PC-3 (cell line): Measurements from ENCODE around the gene RPRD1A. TPM values are rescaled to one million over a fixed set of nuclear protein-coding genes. Genes with fewer than 3 reads are reported as not detected.

Source experiments
- ATAC-seq: fragments of 200-7000 bp; cut with Tn5 transposase; 2 replicates; pipeline ENCODE4 v1.9.1; 2020; ENCODE audit warnings: mild to moderate bottlenecking, moderate library complexity
- BruUV-seq: library from RNA; stranded (reverse); fragments of 400-500 nt; replicated peaks from 2 replicates; lab custom pipeline; 2021; lab: Mats Ljungman, UMichigan
- CTCF ChIA-PET: fragments of 300-600 bp; sonication (Branson Sonifier 250); formaldehyde crosslinking; loops from one replicate; lab custom pipeline; 2022; ENCODE audit warnings: antibody characterized with exemption; lab: Charles Lee
- POLR2A ChIA-PET: fragments of 300-600 bp; sonication (Branson Sonifier 250); formaldehyde crosslinking; loops from one replicate; lab custom pipeline; 2022; ENCODE audit warnings: antibody characterized with exemption; ENCODE audit not compliant: unreplicated experiment; lab: Charles Lee
- DNase-seq: peaks from one replicate; pipeline ENCODE4 v3.0.0-alpha.2; 2015
- H2AFZ ChIP-seq: fragments of 300-600 bp; sonication (generic); 2 replicates; pipeline ENCODE4 v1.6.0; 2016; ENCODE audit warnings: antibody characterized with exemption, low read length
- H3F3A ChIP-seq: fragments of 300-600 bp; sonication (generic); one replicate; pipeline ENCODE4 v1.6.0; 2017; ENCODE audit warnings: antibody characterized with exemption, low read length, control low read depth, mild to moderate bottlenecking; ENCODE audit not compliant: unreplicated experiment
- H3K27ac ChIP-seq: fragments of 300-600 bp; sonication (generic); 2 replicates; pipeline ENCODE4 v1.5.1; 2016; ENCODE audit warnings: mild to moderate bottlenecking, low read length
- H3K27me3 ChIP-seq: fragments of 300-600 bp; sonication (generic); 2 replicates; pipeline ENCODE4 v1.6.1; 2016; ENCODE audit warnings: low read length, mixed read lengths
- H3K36me3 ChIP-seq: fragments of 300-600 bp; sonication (generic); 2 replicates; pipeline ENCODE4 v1.6.1; 2016; ENCODE audit warnings: low read depth, mixed run types, low read length, mixed read lengths
- H3K4me1 ChIP-seq: fragments of 300-600 bp; sonication (generic); 2 replicates; pipeline ENCODE4 v1.5.1; 2016; ENCODE audit warnings: low read length; ENCODE audit not compliant: insufficient read depth
- H3K4me2 ChIP-seq: fragments of 300-600 bp; sonication (generic); 2 replicates; pipeline ENCODE4 v1.6.0; 2016; ENCODE audit warnings: low read length
- H3K4me3 ChIP-seq: fragments of 300-600 bp; sonication (generic); 2 replicates; pipeline ENCODE4 v1.5.1; 2016; ENCODE audit warnings: mild to moderate bottlenecking, low read length, mixed read lengths
- H3K79me2 ChIP-seq: fragments of 300-600 bp; sonication (generic); 2 replicates; pipeline ENCODE4 v1.6.1; 2017; ENCODE audit warnings: low read length, mixed read lengths
- H3K9ac ChIP-seq: fragments of 300-600 bp; sonication (generic); 2 replicates; pipeline ENCODE4 v1.6.0; 2016; ENCODE audit warnings: mild to moderate bottlenecking, low read length
- H3K9me2 ChIP-seq: fragments of 300-600 bp; sonication (generic); replicated peaks from 2 replicates; pipeline ENCODE4 v1.6.1; 2016; ENCODE audit warnings: mixed run types, low read length, mixed read lengths
- H3K9me3 ChIP-seq: fragments of 300-600 bp; sonication (generic); 2 replicates; pipeline ENCODE4 v1.6.1; 2016; ENCODE audit warnings: low read length, mixed read lengths
- H4K20me1 ChIP-seq: fragments of 300-600 bp; sonication (generic); 2 replicates; pipeline ENCODE4 v1.6.1; 2016; ENCODE audit warnings: low read length, mixed read lengths
- EZH2 ChIP-seq: fragments of 300-600 bp; sonication (generic); IDR thresholded peaks from one replicate; pipeline ENCODE4 v1.6.1; 2017; ENCODE audit warnings: antibody characterized with exemption, mild to moderate bottlenecking, low read length; ENCODE audit not compliant: unreplicated experiment
- EZH2phosphoT487 ChIP-seq: fragments of 300-600 bp; sonication (generic); IDR thresholded peaks from 2 replicates; pipeline ENCODE4 v1.6.1; 2018; ENCODE audit warnings: mild to moderate bottlenecking, antibody characterized with exemption, low read length, borderline replicate concordance
- intact Hi-C: fragments of 100-400 bp; cut with micrococcal nuclease; formaldehyde crosslinking; loops from 2 replicates; pipeline ENCODE4 v1.9.0; 2023
- total RNA-seq: library from RNA; depleted of rRNA; stranded (reverse); fragments of >200 nt; gene quantifications from 2 replicates; pipeline ENCODE4 v1.2.3, GENCODE V29; 2014; rRNA removed
- TF ChIP-seq, protein P1 (sequence below): fragments of 300-600 bp; sonication (generic); conservative IDR thresholded peaks from 2 replicates; pipeline ENCODE4 v1.5.1; 2017; ENCODE audit warnings: antibody characterized with exemption, low read depth, mild to moderate bottlenecking, low read length

Gene RPRD1A
- total RNA-seq, 1 experiment from 2014 or later = 42.2 TPM

DNA sequence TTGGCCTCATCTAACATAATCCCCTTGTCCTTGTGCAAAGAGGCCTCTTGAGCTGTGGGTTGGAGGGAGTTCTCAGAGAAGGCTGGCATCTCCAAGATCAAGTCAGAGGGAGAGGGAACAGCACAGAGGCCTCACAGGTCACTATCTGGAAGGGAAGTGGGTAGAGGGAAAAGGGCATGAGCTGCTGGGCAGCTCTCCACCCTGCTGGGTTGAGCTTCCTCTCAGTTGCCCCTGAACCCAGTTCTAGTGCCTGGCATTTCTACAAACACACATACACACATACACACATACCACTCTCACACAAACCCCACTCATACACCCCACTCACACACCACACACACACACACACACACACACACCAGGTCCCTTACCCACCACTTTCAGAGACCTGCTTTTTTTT is 125.2 kb downstream of the RPRD1A start:
- no peak for ATAC-seq
- Histone ChIP-seq H3K4me3 (no peak overlapping the region), H3K4me2 (no peak overlapping the region), H4K20me1 (no peaks in the 10 kb centered on the region), H3K79me2 (no peaks in the 10 kb centered on the region), H3K27ac (no peak overlapping the region), H3K9me2 (no peaks in the 10 kb centered on the region), H2AFZ (no peak overlapping the region), H3K9ac (no peak overlapping the region), H3F3A (no peaks in the 10 kb centered on the region), H3K27me3 (no peaks in the 10 kb centered on the region), H3K9me3 (no peaks in the 10 kb centered on the region), H3K36me3 (no peaks in the 10 kb centered on the region), H3K4me1 (peaks cover 23% of the 10 kb centered on the region)
- ChIA-PET POLR2A (no interaction called here), CTCF (no interaction called here)
- TF ChIP-seq, protein P1, sequence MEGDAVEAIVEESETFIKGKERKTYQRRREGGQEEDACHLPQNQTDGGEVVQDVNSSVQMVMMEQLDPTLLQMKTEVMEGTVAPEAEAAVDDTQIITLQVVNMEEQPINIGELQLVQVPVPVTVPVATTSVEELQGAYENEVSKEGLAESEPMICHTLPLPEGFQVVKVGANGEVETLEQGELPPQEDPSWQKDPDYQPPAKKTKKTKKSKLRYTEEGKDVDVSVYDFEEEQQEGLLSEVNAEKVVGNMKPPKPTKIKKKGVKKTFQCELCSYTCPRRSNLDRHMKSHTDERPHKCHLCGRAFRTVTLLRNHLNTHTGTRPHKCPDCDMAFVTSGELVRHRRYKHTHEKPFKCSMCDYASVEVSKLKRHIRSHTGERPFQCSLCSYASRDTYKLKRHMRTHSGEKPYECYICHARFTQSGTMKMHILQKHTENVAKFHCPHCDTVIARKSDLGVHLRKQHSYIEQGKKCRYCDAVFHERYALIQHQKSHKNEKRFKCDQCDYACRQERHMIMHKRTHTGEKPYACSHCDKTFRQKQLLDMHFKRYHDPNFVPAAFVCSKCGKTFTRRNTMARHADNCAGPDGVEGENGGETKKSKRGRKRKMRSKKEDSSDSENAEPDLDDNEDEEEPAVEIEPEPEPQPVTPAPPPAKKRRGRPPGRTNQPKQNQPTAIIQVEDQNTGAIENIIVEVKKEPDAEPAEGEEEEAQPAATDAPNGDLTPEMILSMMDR = no peak
- TF ChIP-seq EZH2phosphoT487 = no peak
- no peak for TF ChIP-seq EZH2
- no peak for DNase-seq
- BruUV-seq = no TSS peak
- intact Hi-C loops = no loop called here

DNA sequence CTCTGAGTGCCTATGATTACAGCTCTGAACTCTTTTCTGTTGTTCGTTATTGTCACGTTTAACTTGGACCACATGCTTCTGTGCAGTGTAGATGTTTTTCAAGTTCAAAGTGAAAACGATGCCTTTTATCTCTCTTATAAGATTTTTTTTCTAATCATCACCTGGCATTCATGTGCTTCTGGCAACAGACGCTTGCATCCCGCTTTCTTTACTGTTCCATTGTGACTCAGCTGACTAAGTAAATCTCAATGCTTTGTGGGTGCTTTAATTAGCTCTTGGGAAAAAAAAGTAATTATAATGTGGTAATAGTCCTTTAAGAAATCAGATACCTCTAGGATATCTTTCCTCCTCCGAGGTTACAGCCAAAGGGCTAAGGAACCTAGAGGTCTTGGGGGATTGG is 126.1 kb downstream of the RPRD1A start:
- Histone ChIP-seq H3K9me2 (no peaks in the 10 kb centered on the region), H4K20me1 (no peaks in the 10 kb centered on the region), H3K4me3 (no peak overlapping the region), H3K9ac (no peak overlapping the region), H3K79me2 (no peaks in the 10 kb centered on the region), H3F3A (no peaks in the 10 kb centered on the region), H3K36me3 (no peaks in the 10 kb centered on the region), H3K9me3 (no peaks in the 10 kb centered on the region), H3K27ac (no peak overlapping the region), H3K4me1 (peaks cover 26% of the 10 kb centered on the region), H2AFZ (no peak overlapping the region), H3K4me2 (no peak overlapping the region), H3K27me3 (no peaks in the 10 kb centered on the region)
- no peak for ATAC-seq
- CTCF ChIA-PET = no interaction called here
- TF ChIP-seq EZH2 (no peak), EZH2phosphoT487 (no peak)
- no peak for DNase-seq
- BruUV-seq = no TSS peak
- intact Hi-C loops = no loop called here
- POLR2A ChIA-PET = no interaction called here

Other genes with a start within 250 kb of the RPRD1A start
- gene SLC39A6, start 61.8 kb upstream of the RPRD1A start, total RNA-seq = 18.3 and 25.5 TPM in 2 replicates
- gene ELP2, start 62.3 kb upstream of the RPRD1A start, total RNA-seq = 24.6 and 47.3 TPM in 2 replicates
- 5.1 TPM in 2 replicates for gene MOCOS, start 119.9 kb upstream of the RPRD1A start, total RNA-seq
- gene FHOD3, start 230.2 kb upstream of the RPRD1A start, total RNA-seq = 18.1 and 32.2 TPM in 2 replicates